GM12878 (cell line): ENCODE measurements around the gene RBBP4. TPM values are rescaled to one million over a fixed set of nuclear protein-coding genes. Genes with fewer than 3 reads are reported as not detected.

ENCODE experiments used
- BRCA1 ChIP-seq: IDR thresholded peaks from 2 replicates; pipeline ENCODE4 v1.6.1; 2011; ENCODE audit warnings: low read depth, low read length, improper control_type of control experiment
- CEBPZ ChIP-seq: fragments of 150-350 bp; IDR thresholded peaks from 2 replicates; pipeline ENCODE4 v1.6.1; 2016; ENCODE audit warnings: low read depth, low read length
- GABPA ChIP-seq: IDR thresholded peaks from 2 replicates; pipeline ENCODE4 v1.6.1; 2014; ENCODE audit warnings: antibody characterized with exemption, low read depth, mild to moderate bottlenecking, inconsistent platforms
- MYC ChIP-seq: IDR thresholded peaks from 2 replicates; pipeline ENCODE4 v1.6.1; 2011; ENCODE audit warnings: mild to moderate bottlenecking, low read length, moderate library complexity, inconsistent platforms; ENCODE audit not compliant: insufficient read depth, insufficient replicate concordance, insufficient read length, severe bottlenecking
- RFX5 ChIP-seq: IDR thresholded peaks from 2 replicates; pipeline ENCODE4 v1.6.1; 2011; ENCODE audit warnings: low read depth, low read length, improper control_type of control experiment
- ZBTB4 ChIP-seq: fragments of 450-650 bp; formaldehyde crosslinking; IDR thresholded peaks from 2 replicates; pipeline ENCODE4 v1.4.0; 2022; ENCODE audit warnings: mild to moderate bottlenecking, moderate library complexity
- polyA plus RNA-seq, 11 experiments: library from polyadenylated mRNA; depleted of rRNA in 4 of 11; unstranded in 6 of 11; stranded (reverse) in 5 of 11; fragments of >200 nt; fragmentation: Nextera tagmentation in 4 of 11; fragmentation: Illumina TruSeq in 1 of 11; extraction: Ambion mirVana in 4 of 11; extraction: Trizol in 1 of 11; gene quantifications; 1 replicate in 1 of 11; 2 replicates in 10 of 11; pipeline versions ENCODE4 v1.2.1 to v1.2.3, GENCODE V29; 2011 to 2016; ENCODE audit warnings: inconsistent platforms in 2 of 11, missing spikeins in 2 of 11, low read depth in 1 of 11
- total RNA-seq, 4 experiments: library from RNA; depleted of rRNA in 3 of 4; stranded (reverse); fragments of >200 nt in 3 of 4; fragmentation: Illumina TruSeq in 1 of 4; extraction: Trizol in 1 of 4; gene quantifications; 2 replicates each; pipeline versions ENCODE4 v1.2.1 to v1.2.3, GENCODE V29; 2013 to 2021
- TF ChIP-seq, protein P1 (sequence below): IDR thresholded peaks from 2 replicates; pipeline ENCODE4 v1.6.1; 2012; ENCODE audit warnings: low read depth, low read length, improper control_type of control experiment

The RBBP4 gene
- total and polyA plus RNA-seq, 10 of the 15 experiments (the other 5 are each of a cell fraction or from before 2014, with no cell fraction given), result 120 to 357 (median 231) TPM

- TF ChIP-seq BRCA1 (no peak), RFX5 (no peak), MYC (no peak), GABPA (no peak), ZBTB4 (CRISPR knock-in tag) (no peak), CEBPZ (no peak)
- TF ChIP-seq, protein P1, sequence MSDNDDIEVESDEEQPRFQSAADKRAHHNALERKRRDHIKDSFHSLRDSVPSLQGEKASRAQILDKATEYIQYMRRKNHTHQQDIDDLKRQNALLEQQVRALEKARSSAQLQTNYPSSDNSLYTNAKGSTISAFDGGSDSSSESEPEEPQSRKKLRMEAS, result no peak
Observed at GRCh38 chr1:32724678-32725614, 73.9 kb downstream of the RBBP4 start (continued).
